ENCODE results near the gene HFE.

- TF ChIP-seq CTCF (IDR thresholded peaks at IDR 0.05; ENCODE audit: insufficient read depth, low read length) (no peak), POLR2AphosphoS5 (IDR thresholded peaks at IDR 0.05; ENCODE audit: low read depth) (no peak), SPI1 (IDR thresholded peaks at IDR 0.05; ENCODE audit: borderline replicate concordance, low read depth) (no peak)
Measured at GRCh38 chr6:26041946-26042345, 45.3 kb upstream of the HFE start.

All from HL-60 (cell line).